GM12892 (cell line): ENCODE data around the gene PKDCC.

Experiments
- POLR2A ChIP-seq: IDR thresholded peaks from 2 replicates; pipeline ENCODE4 v1.6.1; 2011; ENCODE audit warnings: low read depth, low read length, control low read depth
- POLR2AphosphoS5 ChIP-seq: IDR thresholded peaks from 2 replicates; pipeline ENCODE4 v1.6.1; 2011; ENCODE audit warnings: low read depth, low read length, control low read depth
- TAF1 ChIP-seq: IDR thresholded peaks from 2 replicates; pipeline ENCODE4 v1.6.1; 2011; ENCODE audit warnings: low read depth, mild to moderate bottlenecking, control low read depth, low read length, borderline replicate concordance

- no peak for TF ChIP-seq POLR2A
- no peak for TF ChIP-seq POLR2AphosphoS5
- TF ChIP-seq TAF1 = no peak
Observed at GRCh38 chr2:42092084-42092996, 44.5 kb downstream of the PKDCC start.
